HL-60 (cell line): Measurements from ENCODE around the gene MTCH1.
"Not testable (repeated sequence)": the region's sequence is repeated elsewhere in the genome, so short reads cannot be mapped to it uniquely, and the experiment has no call there.

Experiments
- GABPA ChIP-seq: IDR thresholded peaks from 2 replicates; pipeline ENCODE4 v1.6.1; 2012; ENCODE audit warnings: low read depth
- POLR2AphosphoS5 ChIP-seq: IDR thresholded peaks from 2 replicates; pipeline ENCODE4 v1.6.1; 2012; ENCODE audit warnings: low read depth
- TF ChIP-seq, protein P1 (sequence below): IDR thresholded peaks from one replicate; pipeline ENCODE4 v1.5.1; 2011; ENCODE audit warnings: low read length, control low read depth, inconsistent platforms; ENCODE audit not compliant: insufficient read depth

DNA sequence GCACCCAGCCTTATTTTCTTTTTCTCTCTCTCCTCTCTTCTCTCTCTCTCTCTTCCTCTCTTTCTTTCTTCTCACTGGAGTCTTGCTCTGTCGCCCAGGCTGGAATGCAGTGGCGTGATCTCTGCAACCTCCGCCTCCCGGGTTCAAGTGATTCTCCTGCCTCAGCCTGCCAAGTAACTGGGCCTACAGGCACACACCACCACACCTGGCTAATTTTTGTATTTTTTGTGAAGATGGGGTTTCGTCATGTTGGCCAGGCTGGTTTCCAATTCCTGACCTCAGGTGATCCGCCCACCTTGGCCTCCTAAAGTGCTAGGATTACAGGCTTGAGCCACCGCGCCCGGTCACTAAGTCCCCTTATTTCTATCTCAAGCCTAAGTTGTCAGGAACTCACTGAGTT lies 36.9 kb downstream of the MTCH1 start:
- TF ChIP-seq, protein P1, sequence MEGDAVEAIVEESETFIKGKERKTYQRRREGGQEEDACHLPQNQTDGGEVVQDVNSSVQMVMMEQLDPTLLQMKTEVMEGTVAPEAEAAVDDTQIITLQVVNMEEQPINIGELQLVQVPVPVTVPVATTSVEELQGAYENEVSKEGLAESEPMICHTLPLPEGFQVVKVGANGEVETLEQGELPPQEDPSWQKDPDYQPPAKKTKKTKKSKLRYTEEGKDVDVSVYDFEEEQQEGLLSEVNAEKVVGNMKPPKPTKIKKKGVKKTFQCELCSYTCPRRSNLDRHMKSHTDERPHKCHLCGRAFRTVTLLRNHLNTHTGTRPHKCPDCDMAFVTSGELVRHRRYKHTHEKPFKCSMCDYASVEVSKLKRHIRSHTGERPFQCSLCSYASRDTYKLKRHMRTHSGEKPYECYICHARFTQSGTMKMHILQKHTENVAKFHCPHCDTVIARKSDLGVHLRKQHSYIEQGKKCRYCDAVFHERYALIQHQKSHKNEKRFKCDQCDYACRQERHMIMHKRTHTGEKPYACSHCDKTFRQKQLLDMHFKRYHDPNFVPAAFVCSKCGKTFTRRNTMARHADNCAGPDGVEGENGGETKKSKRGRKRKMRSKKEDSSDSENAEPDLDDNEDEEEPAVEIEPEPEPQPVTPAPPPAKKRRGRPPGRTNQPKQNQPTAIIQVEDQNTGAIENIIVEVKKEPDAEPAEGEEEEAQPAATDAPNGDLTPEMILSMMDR, result not testable (repeated sequence)
- TF ChIP-seq GABPA, POLR2AphosphoS5: not testable (repeated sequence)
